GM23338 (cell line): ENCODE measurements around the gene ARAF. TPM values are rescaled to one million over a fixed set of nuclear protein-coding genes. Genes with fewer than 3 reads are reported as not detected.

Source experiments
- ATAC-seq: fragments of 200-7000 bp; cut with Tn5 transposase; 3 replicates; pipeline ENCODE4 v1.9.1; 2020
- DNase-seq: peaks from one replicate; pipeline ENCODE4 v3.0.0-alpha.2; 2015; ENCODE audit warnings: low spot score
- H2AFZ ChIP-seq: fragments of 200-600 bp; sonication (generic); 2 replicates; pipeline ENCODE4 v1.8.0; 2016; ENCODE audit warnings: antibody characterized with exemption, mild to moderate bottlenecking, moderate library complexity
- H3F3A ChIP-seq: fragments of 200-600 bp; sonication (generic); replicated peaks from 2 replicates; pipeline ENCODE4 v1.8.0; 2017; ENCODE audit warnings: antibody characterized with exemption, mixed run types, low read depth
- H3K27ac ChIP-seq: fragments of 200-600 bp; sonication (generic); 2 replicates; pipeline ENCODE4 v1.6.1; 2016; ENCODE audit warnings: low read depth
- H3K27me3 ChIP-seq: fragments of 200-600 bp; sonication (generic); 2 replicates; pipeline ENCODE4 v1.8.0; 2016; ENCODE audit warnings: mild to moderate bottlenecking, mixed run types, moderate library complexity; ENCODE audit not compliant: insufficient read depth
- H3K36me3 ChIP-seq: fragments of 200-600 bp; sonication (generic); 2 replicates; pipeline ENCODE4 v1.8.0; 2016; ENCODE audit warnings: mild to moderate bottlenecking; ENCODE audit not compliant: insufficient read depth
- H3K4me1 ChIP-seq: fragments of 200-600 bp; sonication (generic); 2 replicates; pipeline ENCODE4 v1.8.0; 2016; ENCODE audit warnings: mild to moderate bottlenecking, moderate library complexity; ENCODE audit not compliant: insufficient read depth
- H3K4me2 ChIP-seq: fragments of 200-600 bp; sonication (generic); 2 replicates; pipeline ENCODE4 v1.7.1; 2017; ENCODE audit warnings: mixed run types
- H3K4me3 ChIP-seq: fragments of 200-600 bp; sonication (generic); 2 replicates; pipeline ENCODE4 v1.6.1; 2016; ENCODE audit warnings: mixed run types
- H3K79me2 ChIP-seq: fragments of 200-600 bp; sonication (generic); replicated peaks from 2 replicates; pipeline ENCODE4 v1.8.0; 2017; ENCODE audit warnings: mild to moderate bottlenecking; ENCODE audit not compliant: insufficient read depth
- H3K9me2 ChIP-seq: fragments of 200-600 bp; sonication (generic); 2 replicates; pipeline ENCODE4 v1.8.0; 2017; ENCODE audit not compliant: insufficient read depth
- H4K20me1 ChIP-seq: fragments of 200-600 bp; sonication (generic); replicated peaks from 2 replicates; pipeline ENCODE4 v1.8.0; 2017; ENCODE audit warnings: mild to moderate bottlenecking; ENCODE audit not compliant: insufficient read depth
- H3K27ac Mint-ChIP-seq: 2 replicates; pipeline ENCODE4 v1.8.0; 2020; ENCODE audit warnings: inconsistent platforms, mild to moderate bottlenecking, moderate library complexity, mixed read lengths
- H3K27me3 Mint-ChIP-seq: 3 replicates; pipeline ENCODE4 v1.8.0; 2022; ENCODE audit warnings: low read depth, mild to moderate bottlenecking, moderate library complexity, mixed read lengths, inconsistent platforms; ENCODE audit not compliant: insufficient read depth, poor library complexity
- H3K36me3 Mint-ChIP-seq: 3 replicates; pipeline ENCODE4 v1.8.0; 2021; ENCODE audit warnings: low read depth, mild to moderate bottlenecking, inconsistent platforms, moderate library complexity, mixed read lengths
- H3K4me1 Mint-ChIP-seq: 3 replicates; pipeline ENCODE4 v1.8.0; 2020; ENCODE audit warnings: mild to moderate bottlenecking, inconsistent platforms, mixed read lengths
- H3K4me3 Mint-ChIP-seq: 3 replicates; pipeline ENCODE4 v1.8.0; 2021; ENCODE audit warnings: moderate library complexity, mild to moderate bottlenecking, inconsistent platforms, mixed read lengths
- H3K9me3 Mint-ChIP-seq: 3 replicates; pipeline ENCODE4 v1.8.0; 2020; ENCODE audit warnings: moderate library complexity, mild to moderate bottlenecking, inconsistent platforms, mixed read lengths
- EZH2 ChIP-seq: fragments of 200-600 bp; sonication (generic); IDR thresholded peaks from one replicate; pipeline ENCODE4 v1.8.0; 2017; ENCODE audit warnings: antibody characterized with exemption, mild to moderate bottlenecking, low read depth; ENCODE audit not compliant: unreplicated experiment
- EZH2phosphoT487 ChIP-seq: fragments of 200-600 bp; sonication (generic); IDR thresholded peaks from one replicate; pipeline ENCODE4 v1.8.1; 2018; ENCODE audit warnings: antibody characterized with exemption; ENCODE audit not compliant: unreplicated experiment
- POLR2AphosphoS5 ChIP-seq: IDR thresholded peaks from 2 replicates; pipeline ENCODE4 v1.6.1; 2016; ENCODE audit warnings: antibody characterized with exemption, low read depth
- STAT1 ChIP-seq: IDR thresholded peaks from one replicate; pipeline ENCODE4 v1.6.1; 2016; ENCODE audit warnings: antibody characterized with exemption; ENCODE audit not compliant: unreplicated experiment
- ZNF462 ChIP-seq: fragments of 250-450 bp; sonication (Bioruptor Pico); IDR thresholded peaks from 2 replicates; pipeline ENCODE4 v1.5.0; 2020; ENCODE audit warnings: mild to moderate bottlenecking, moderate library complexity
- polyA plus RNA-seq: library from polyadenylated mRNA; unstranded; fragments of >200 nt; fragmentation: Nextera tagmentation; extraction: Ambion mirVana; gene quantifications from 2 replicates; pipeline ENCODE4 v1.2.1, GENCODE V29; 2016
- total RNA-seq: library from RNA; depleted of rRNA; stranded (reverse); fragments of >200 nt; shearing (Covaris generic); gene quantifications from 2 replicates; pipeline ENCODE4 v1.2.3, GENCODE V29; 2014

Gene ARAF
- total and polyA plus RNA-seq, 2 experiments from 2014 or later: 28.2 to 43.9 TPM

- no peak for TF ChIP-seq ZNF462
- no peak for TF ChIP-seq EZH2phosphoT487
- no peak for TF ChIP-seq EZH2
- TF ChIP-seq STAT1: no peak
These were observed 50.5 kb downstream of the ARAF start (continued) for GRCh38 chrX:47611489-47611888.

- Mint-ChIP-seq H3K27ac (no peak overlapping the region), H3K4me3 (no peak overlapping the region), H3K9me3 (no peaks in the 10 kb centered on the region), H3K4me1 (peaks cover 17% of the 10 kb centered on the region), H3K27me3 (peaks cover 3% of the 10 kb centered on the region), H3K36me3 (peaks cover 9% of the 10 kb centered on the region; the same call in 1 of the 3 replicates)
- Histone ChIP-seq H3K9me2 (no peaks in the 10 kb centered on the region), H3K79me2 (no peaks in the 10 kb centered on the region), H3K4me3 (no peak overlapping the region), H3F3A (no peaks in the 10 kb centered on the region), H3K36me3 (no peaks in the 10 kb centered on the region), H3K4me1 (no peaks in the 10 kb centered on the region), H3K27ac (no peak overlapping the region), H3K27me3 (no peaks in the 10 kb centered on the region), H2AFZ (no peak overlapping the region), H4K20me1 (no peaks in the 10 kb centered on the region), H3K4me2 (no peak overlapping the region)
- no peak for TF ChIP-seq ZNF462
- TF ChIP-seq POLR2AphosphoS5: no peak
- ATAC-seq (no peak), DNase-seq (no peak)
These were observed 50.9 kb downstream of the ARAF start for GRCh38 chrX:47611926-47612325.
